K562 (cell line): Measurements from ENCODE around the gene MXI1.

Experiments used
- FOS ChIP-seq: IDR thresholded peaks from 3 replicates; pipeline ENCODE4 v1.6.1; 2011; ENCODE audit not compliant: insufficient read length; ENCODE audit errors: extremely low read depth
- FOXM1 ChIP-seq, 2 experiments: fragments of 450-650 bp in 1 of 2; sonication (generic) in 1 of 2; formaldehyde crosslinking in 1 of 2; IDR thresholded peaks; 2 replicates each; pipeline versions ENCODE4 v1.6.1 to v1.9.0; 2017 to 2022; ENCODE audit warnings: low read depth in 2 of 2, mild to moderate bottlenecking in 2 of 2, missing genetic modification reagents in 1 of 2, moderate library complexity in 1 of 2
- MEIS2 ChIP-seq: fragments of 450-650 bp; IDR thresholded peaks from 2 replicates; pipeline ENCODE4 v1.6.1; 2014; ENCODE audit warnings: mild to moderate bottlenecking; ENCODE audit not compliant: partially characterized antibody

- no peak for TF ChIP-seq FOS
- TF ChIP-seq MEIS2: no peak
- no peak for TF ChIP-seq FOXM1 (IDR thresholded peaks at IDR 0.05; ENCODE audit: low read depth)
- no peak for TF ChIP-seq FOXM1 (CRISPR knock-in tag; IDR thresholded peaks at IDR 0.05; ENCODE audit: low read depth)
Measured at GRCh38 chr10:110170142-110170971, 37.0 kb upstream of the MXI1 start.
